HG02642 (cell line): ENCODE measurements around the gene SEZ6.

Experiments
- ATAC-seq: cut with Tn5 transposase; IDR thresholded peaks from one replicate; pipeline ENCODE4 v1.9.1; 2021; ENCODE audit warnings: mild to moderate bottlenecking; ENCODE audit not compliant: unreplicated experiment, poor library complexity

Gene SEZ6

DNA sequence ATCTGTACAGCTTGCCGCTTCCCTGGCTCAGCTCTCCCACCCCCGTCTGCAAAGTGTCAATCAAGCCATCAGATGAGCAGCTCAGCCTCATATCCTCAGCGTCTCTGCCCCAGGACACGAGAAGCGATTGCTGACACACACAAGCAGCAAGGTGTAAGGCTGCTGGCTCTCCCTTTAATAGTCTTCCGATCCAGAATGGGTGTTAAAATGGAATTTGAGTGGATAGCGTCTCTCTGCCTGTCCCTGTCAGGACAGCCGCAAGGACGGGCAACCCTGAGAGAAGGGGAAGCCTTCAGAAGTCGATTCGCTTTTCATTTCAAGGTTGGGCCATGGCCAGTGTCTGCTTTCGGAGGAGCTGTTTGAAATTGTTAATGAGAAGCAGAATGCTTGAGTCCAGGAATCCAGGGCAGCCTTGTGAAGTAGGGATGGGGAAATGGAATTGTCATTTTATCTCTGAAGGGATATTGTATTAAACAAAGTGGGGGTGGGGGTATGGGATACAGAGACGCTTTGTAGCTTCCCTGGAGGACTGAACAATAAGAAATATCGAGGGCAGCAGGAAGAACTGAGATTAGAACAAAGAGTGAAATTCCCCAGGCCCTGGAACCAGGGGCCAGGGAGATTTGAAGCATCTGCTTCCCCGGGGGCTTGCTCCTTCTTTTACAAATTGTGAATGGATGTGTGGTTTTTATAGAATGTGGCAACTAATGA lies 32.4 kb upstream of the SEZ6 start:
- ATAC-seq, result no peak

DNA sequence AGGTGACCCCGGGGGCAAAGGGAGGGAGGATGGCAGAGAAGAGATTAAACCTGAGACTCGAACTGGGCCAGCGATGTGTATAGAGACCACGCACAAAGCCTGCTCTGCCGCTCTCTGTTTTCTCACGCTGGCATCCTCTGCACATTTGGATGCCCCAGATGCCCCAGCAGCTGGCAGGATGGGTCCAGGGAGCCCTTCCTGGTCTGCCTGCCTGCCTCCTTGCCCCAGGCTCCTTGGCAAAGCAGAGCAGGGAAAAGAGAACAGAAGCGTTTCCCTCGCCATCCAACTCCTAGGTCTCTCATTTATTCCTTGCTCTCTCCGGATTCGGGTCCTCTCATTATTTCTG lies 31.9 kb upstream of the SEZ6 start:
- ATAC-seq, result no peak

DNA sequence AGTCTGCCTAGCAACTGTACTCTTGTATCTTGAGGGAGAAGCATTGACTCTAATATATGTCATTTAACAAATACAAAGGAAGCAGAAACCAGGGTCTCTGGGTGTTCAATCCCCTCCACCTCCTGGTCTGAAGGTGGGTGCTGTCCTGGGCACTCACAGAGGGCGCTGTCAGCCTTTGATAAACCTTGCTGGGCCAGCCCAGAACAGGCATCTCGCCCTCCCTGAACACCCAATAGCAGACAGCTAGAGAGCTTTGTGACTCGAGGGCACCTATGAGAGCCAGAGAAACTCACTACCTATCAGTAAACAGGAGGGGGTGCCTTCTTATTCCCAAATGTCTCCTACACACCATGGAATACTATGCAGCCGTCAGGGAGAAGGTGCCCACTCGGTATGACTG lies 30.8 kb upstream of the SEZ6 start:
- ATAC-seq, result no peak

DNA sequence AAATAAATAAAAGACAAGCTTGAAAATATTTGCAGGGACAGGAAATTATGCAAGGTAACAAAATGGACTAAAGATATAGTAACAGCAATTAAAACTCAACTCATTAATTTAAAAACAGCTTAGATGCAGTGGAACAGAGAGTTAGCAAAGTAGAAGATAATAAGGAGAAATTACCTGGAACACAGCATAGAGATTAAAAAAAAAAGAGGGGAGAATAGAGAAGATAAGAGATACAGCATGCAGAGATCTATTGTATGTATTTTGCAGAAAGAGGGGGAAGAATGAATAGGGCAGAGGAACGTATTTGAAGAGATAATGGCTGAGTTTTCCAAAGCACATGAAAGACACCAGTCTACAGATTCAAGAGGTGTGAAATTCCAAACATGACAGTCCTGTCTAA lies 28.7 kb upstream of the SEZ6 start:
- ATAC-seq, result no peak

DNA sequence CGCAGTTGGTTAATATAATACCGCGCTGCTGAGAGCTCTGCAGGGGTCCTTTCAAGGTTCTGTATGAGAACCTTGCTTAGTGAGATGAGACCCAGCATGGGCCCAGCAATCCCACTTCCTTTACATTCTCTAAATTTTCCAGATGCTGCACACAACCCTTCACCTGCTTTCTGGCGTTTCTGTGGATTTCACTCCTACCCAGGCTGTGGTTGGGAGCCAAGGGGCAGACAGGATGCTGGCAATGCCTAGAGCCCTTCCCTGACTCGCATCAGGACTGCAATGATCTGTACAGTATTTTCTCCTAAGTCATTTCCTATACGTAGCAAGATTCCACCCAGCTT lies 27.0 kb upstream of the SEZ6 start:
- no peak for ATAC-seq

DNA sequence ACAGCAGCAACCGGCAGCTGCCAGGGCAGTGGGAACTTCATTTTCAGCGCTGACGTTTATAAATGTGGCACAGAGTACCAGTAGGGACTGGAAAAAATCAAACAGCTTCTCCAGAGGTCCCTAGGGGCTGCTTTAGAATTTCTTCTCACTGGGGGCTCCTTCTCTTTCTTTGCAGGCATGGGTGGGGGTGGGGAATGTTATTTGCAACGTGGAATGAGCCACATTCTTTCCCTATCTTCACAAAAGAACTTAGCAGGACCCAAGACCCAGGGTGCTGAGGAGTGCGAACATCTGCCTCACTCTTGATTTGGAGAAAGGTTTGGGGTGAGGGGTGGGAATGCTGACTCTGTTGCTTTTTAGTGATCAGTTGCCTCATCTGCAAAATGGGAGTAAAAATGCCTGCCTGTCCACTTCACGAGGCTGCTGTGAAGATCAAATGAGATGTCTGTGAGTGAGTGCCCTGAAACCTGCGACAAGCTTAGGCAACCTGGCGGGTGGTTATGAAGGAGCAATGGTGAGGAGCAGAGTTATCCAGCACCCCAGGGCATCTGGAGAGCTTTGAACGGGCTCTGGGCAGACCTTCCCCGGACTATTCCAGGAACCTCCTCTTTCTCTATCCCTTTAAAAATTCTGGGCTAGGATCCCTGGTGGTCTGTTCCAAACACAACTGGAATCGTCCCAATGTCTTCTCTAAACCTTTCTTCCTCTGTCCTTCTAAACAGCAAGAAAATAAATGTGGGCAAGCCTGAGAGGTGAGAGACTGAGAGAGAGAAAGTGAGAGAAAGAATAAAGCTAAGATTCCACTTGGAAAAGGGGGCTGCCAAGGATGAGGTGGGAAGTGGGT lies 26.4 kb upstream of the SEZ6 start:
- ATAC-seq, result no peak

DNA sequence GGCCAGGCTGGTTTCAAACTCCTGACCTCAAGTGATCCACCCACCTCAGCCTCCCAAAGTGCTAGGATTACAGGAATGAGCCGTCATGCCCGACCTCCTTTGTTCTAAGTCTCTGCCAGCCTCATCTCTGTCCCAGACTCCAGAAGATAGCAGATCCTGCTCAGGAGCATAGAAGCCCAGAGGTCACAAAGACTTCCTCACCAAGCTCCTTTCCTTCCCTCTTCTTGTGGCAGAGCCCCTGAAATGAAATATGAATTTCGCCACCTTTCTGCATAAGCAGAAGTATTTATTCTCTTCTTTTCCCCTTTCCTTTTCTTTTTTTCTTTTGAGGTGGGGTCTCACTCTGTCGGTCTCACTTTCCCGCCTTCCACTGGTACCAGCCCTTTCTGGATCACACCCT lies 25.7 kb upstream of the SEZ6 start:
- no peak for ATAC-seq

DNA sequence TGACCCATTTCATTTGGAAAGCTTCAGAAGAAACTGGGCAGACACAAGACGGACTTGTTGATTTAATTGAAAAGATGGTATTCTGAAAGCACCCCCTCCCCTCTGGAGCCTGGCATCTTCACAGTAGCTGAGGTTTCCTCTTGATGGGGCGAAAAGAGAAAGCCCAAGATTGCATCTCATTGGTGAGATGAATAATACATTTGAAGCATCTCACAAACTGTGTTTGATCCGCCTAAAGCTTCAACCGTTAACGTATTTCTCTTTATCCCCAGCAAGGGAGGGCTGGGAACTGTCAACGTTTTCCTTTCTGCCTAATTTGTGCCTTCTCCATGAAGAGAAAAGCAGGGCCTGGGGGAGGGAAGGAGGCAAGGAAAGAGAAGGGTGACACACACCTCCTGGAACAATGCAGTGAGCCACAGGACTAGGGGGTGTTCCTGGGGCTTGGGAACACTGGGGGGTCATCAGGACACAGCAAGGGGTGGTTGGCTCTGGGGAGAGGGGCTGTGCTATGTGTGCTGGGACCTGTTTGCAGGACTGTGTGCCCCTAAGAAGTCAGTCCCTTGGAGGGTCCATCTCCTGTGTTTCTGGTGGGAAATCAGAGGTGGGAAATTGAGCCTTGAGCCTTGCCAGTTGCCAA lies 18.6 kb upstream of the SEZ6 start:
- ATAC-seq, result no peak

DNA sequence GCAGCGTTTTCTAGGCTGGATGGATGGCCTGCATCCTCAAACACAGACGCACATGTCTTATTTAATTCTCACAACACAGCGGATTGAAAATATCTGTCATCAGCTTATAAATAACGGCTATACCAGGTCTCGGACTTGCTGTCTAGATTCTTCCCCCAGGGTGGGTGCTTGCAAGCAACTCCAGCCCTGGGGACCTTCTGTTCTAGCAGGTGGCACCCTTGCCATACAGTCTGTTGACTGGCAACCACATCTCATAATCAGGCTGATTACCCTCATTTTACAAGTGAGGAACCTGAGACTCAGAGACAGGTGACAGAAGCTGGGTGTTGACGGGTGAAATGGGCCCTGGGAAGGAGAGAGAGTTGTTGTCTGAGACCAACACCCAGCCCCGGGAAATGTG lies 16.2 kb upstream of the SEZ6 start:
- ATAC-seq, result no peak

DNA sequence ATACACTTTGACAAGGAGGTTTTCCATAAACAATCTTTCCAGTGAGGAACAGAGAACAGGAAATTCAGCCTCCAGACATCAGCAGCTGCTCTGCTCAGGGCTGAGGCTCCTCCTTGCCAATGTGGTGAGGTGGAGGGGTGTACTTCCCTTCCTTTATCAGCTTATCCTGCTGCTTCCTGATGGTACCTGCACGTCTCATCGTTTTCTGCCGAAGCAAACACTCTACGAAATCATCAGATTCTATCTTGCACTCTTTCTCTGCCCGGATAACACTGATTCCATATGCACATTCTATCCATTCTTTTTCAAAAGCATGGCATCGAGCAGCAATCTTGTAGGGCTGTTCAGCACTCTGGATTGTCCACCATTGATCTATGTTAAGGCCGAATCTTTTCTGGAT lies 15.4 kb upstream of the SEZ6 start:
- ATAC-seq, result no peak

DNA sequence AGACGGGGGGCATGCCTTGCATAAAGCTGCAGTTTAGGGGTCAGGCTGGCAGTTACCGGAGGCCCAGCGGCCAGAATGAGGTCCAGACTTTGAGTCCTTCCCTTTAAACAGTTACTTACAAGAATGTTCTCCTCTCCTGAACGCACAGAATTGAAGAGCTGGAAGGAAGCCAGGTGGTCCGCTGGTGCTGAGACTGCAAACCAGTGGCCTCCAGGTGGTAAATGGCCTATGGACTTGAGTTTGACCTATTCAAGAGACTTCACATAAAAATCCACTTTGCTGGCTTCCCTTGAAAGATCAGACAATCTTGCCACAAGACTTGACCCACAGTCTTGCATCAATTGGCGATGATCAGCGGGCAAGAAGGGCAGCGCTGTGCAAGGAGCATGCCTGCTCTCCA lies 14.7 kb upstream of the SEZ6 start:
- ATAC-seq, result no peak

DNA sequence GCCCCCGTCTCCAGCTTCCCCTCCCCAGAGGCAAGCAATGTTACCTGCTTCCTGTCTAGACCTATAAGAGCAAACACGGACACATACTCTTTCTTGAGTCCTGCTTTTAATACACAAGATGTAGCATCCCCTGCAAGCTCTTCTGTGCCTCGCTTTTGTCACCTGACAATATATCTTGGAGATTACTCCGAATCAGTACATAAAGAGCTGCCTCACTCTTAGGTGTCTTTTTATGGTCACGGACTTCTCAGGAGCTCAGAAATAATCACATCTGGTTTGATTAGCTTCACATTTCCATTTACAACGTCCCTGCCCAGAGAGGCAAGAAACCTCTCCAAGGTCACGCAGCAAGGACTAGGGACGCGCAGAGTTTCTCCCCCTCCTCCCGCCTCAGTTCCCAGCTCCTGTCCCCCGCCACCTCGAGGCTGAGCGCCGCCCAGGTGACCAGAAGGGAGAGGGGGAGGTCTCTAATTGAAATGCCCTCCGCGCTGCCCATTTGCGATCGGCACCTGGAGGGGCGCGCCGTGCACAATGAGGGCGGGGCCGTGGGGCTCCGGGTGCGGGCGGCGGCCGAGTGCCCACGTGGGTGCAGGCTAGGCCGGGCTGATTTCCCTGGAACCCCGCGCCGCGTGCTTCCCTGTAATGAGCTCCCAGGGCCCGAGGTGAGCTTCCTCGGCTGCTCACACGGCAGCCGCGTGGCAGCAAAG lies 13.8 kb upstream of the SEZ6 start:
- no peak for ATAC-seq

DNA sequence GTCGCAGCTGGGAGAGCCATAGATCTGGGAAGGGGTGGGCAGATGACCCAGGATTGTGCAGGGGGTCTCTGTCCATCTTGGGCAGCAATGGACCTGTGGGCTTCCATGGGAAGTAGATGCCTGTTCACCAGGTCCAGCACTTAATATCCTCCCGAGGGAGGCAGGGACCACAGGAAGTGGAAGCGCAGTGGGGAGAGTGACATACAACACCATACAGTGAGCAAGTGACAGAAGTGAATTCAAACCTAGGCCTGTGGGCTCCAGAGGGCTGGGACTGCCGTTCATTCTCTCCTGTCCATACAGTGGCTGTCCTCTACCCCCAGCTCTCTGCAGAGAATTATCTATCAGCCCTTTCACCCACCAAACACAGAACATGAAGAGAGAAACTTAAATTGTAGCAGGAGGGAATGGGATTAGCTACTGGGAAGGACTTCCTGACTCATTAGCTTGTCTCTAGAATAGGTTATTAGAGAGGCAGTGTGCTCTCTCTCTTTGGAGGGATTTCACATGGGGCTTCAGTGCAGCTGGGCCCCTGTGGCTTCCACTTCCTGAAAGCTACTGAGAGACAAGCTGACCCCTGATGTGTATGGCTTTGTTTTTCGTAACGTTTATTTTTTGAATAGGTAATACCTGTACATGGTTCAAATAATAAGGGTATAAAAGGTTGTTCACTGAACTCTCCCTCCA lies 13.1 kb upstream of the SEZ6 start:
- ATAC-seq, result no peak

DNA sequence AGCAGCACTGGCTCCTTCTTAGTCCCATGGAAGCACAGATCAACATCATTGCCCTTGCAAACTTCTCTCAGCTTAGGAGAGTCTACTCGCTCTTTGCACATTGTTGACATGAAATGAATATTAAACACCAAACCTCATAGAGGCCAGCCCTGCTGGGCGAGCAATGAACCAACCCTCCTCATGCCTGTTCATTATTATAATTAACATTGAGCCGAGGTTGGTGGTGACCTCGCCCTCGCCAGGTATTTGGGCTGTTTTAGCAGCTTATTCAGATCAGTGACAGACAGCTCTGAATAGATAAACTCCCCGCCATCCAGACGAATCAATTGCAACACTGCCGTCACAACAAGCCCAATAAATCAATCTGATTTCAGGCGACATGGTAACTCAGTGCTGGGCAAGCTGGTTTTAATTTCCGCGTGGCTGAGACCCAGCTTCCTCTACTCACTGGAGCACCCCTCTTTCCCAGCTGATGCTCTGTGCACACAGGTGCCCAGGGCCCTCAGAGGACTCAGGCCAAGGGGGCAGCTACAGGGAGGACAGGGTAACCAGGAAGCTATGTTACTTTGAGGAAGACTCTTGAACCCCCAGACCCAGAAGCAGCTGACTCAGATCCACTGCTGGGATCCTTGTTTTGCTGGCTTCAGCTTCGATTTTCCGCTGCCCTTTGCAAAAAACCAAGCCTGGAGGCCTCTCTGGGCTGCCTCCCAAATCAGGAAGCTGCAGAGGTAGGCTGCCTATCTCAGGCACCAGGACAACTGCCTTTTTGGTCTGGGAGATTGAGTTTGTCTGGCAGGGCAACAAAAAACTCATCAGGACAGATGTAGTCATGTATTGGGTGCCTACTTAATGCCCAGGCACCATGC lies 10.7 kb upstream of the SEZ6 start:
- no peak for ATAC-seq

DNA sequence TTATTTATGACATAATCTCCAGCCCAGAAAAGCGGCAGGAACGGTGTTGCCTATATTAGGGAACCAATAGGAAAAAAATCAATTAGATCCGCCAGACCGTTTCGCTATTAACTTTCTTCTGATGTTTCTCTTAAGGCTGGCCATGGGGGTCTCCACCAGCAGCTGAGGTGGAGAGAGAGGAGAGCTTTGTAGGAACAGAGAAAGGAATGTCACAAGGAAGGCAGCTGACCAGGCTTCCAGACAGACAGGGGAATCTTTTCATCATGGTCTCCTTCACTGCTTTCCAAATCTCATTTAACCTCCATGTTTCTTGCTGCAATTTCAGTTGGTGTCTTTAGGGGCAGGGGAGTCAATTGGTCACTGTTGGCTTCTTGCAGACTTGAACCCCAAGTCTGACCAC lies 8.9 kb upstream of the SEZ6 start:
- no peak for ATAC-seq

DNA sequence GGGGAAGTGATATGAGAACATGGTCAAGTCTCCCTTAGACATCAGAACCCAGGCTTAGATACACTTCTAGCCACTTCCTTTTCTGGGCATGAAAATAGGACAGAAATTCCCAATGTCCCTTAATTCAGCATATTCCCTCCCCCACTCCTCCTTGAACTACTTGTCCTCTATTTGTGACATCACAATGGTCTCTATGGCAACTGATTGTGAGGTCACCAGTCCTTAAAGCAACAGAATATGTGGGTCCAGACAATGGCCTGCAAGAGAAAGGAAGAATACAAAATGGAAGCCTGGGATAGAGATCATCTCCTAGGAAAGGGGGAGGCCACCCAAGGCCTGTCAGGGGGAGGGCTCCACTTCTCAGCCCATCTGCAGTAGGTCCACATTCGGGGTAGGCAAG lies 6.7 kb upstream of the SEZ6 start:
- no peak for ATAC-seq

DNA sequence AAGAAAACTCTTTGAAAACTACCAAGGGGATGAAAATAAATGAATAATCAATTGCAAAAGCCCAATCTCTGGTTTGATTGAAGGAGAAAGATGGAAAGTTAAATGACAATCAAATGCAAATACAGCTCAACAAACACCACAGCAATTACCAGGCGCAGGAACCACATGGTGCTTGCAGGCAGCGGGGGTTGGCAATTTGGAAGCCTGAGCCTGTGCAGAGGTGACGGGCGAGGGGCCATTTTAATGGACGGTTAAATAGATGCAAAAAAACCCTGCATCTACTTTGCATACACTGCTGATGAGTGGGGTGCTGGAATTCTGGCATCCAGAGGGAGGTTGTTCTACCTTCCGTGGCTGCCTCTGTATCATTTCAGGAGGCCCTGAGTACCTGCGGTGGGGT lies 4.8 kb upstream of the SEZ6 start:
- ATAC-seq, result no peak

DNA sequence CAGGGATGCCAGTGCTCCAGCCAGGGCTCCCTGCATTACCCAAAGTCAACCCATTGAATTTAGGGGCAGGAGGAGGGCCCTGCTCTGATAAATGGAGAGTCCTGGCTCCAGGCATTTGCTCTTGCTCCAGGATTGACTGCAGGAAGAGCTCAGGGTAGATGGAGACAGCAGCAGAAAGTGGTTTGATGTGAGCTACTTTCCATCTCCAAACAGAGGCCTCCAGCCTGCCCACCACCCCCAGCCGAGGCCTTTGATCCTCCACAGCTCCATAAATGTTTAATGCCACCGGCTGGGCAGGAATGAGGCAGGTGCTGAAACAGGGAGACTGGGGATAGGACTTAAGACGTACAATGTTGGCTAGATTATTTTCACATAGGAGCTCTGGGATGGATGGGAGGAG lies 4.3 kb upstream of the SEZ6 start:
- no peak for ATAC-seq

DNA sequence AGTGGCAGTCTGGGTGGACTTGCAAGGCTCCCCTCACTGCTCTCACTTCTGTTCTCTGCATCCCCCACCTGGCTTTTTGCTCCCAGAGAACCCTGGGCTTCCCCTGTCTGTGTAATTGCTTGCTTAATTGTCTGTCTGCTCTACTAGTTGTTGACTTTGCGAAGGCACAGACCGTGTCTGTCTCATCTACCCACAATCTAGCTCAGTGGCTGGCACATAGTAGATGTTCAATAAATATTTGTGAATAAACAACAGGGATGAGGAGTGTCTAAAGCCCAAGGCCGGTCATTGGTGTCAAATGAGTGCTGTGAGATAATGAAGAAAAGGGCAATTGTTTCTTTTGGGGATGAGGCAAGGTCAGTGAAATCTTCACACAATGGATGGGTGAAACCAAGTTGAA lies 2.8 kb upstream of the SEZ6 start:
- ATAC-seq, result no peak
